HG02973 (cell line): ENCODE data around the gene ZNF654.

Source experiments
- ATAC-seq: cut with Tn5 transposase; IDR thresholded peaks from one replicate; pipeline ENCODE4 v1.9.1; 2021; ENCODE audit warnings: moderate library complexity; ENCODE audit not compliant: unreplicated experiment

The ZNF654 gene

DNA sequence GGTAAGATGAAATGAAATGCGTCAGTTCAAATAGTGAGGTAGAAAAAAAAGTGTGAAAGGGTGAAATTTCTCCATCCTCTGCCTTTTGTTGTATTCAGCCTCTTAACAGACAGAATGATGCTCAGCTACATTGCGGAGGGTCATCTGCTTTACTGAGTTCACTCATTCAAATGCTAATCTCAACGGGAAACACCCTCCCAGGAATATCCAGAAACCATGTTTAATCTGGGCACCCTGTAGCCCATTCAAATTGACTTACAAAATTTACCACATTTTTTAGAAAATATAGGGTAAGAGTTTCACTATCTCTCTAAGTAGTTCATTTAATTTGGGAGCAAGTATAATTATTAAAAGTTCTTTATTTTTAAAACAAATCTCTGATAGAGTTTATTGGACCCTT is 133.6 kb downstream of the ZNF654 start:
- no peak for ATAC-seq
